GDM1 (cell line): ENCODE measurements around the gene FN3KRP.

Source experiments
- DNase-seq: peaks from one replicate; lab custom pipeline; 2025; lab: John Stamatoyannopoulos, UW

Gene FN3KRP

DNA sequence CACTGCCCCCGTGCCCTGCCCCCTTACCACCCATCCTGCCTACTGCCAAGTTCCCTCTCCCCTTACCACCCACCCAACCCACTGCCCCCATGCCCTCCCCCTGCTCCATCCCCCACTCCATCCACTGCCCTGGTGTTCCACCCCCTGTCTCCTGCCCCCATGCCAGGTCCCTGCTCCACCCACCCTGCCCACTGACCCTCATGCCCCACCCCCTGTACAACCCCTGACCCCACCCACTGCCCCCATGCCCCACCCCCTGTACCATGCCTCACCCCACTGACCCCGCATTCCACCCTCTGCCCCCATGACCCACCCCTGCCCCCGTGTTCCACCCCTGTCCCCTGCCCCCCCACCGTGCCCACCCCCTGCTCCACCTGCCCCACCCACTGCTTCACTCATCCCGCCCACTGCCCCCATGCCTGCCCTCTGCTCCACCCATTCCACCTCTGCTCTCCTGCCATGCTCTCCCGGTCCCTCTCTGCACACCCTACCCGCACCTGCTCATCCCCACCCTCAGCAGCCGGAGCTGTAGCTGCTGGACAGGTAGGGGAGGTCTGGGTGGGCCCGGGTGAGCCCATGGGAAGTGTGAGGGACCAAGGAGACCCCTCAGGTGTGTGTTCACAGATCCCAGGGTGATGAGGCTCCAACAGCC lies 7.4 kb upstream of the FN3KRP start:
- DNase-seq = no peak

DNA sequence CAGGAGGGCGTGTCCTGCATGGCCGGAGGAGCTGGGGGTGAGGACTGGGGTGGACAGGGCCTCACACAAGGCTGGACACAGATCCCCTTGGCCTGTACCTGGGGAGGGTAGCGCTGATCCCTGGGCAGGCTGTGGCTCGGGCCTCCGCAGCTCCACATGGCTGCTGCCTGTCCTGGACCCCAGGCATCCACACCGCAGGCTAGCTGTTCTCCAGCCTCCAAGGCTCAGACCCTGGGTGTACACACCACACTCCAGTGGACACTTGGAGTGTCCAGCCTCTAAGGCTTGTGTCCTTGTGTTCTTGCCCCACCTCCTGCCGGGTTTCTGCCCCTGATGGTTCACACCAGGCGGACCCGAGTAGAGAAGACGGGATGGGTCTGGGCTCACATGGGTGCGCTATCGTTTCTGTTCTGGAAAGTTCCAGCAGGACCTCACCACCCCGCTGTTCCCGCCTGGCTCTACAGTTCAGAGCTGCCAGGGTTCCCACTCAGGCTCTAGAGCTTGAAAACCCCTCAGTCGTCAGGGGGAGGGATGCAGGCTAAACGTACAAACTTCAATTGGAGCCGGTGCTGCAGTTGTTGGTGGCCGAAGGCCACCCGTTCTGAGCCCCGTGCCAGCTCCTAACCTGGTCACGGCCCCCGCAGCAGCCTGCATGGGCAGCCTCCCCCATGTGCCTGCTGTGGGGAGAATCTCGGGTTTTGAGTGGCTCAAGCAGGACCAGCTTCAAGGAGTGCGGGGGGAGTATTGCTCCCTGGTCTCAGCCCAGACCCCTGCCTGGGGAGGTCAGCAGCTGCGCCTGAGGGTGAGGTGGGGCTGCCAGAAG lies 6.6 kb upstream of the FN3KRP start:
- DNase-seq = no peak

DNA sequence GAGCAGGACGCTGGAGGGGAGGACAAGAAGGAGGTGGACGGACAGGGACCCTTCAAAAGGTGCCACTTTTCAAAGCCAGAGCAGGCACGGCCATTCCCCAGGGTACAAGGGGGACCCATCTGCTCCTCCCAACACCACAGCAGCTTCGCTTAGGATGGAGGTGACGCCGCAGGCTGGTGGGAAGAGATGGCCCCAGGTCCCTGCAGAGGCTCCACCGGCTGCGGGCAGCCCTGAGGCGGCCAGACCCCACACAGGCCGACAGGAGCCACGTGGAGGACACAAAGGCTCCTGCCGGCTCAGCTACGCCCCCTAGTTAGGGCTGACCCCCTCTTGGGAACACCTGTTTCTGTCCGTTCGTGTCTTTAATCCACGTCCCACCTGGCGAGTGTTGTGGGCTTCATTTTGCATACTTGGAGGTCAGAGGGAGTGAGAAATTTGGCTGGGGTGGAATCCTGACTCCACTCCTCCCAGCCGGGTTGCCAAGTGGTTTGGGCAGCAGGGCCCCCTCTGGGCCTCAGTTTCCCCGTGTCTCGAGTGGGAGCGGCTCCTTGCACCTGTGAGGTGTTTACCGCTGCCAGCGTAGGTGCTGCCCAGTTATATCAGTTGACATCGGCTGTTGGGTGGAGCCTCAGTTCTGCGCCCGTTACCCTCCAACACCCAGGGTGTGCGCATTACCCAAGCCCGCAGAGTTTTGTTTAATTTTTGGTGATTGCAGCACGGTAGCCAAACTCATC lies 5.8 kb upstream of the FN3KRP start:
- no peak for DNase-seq

DNA sequence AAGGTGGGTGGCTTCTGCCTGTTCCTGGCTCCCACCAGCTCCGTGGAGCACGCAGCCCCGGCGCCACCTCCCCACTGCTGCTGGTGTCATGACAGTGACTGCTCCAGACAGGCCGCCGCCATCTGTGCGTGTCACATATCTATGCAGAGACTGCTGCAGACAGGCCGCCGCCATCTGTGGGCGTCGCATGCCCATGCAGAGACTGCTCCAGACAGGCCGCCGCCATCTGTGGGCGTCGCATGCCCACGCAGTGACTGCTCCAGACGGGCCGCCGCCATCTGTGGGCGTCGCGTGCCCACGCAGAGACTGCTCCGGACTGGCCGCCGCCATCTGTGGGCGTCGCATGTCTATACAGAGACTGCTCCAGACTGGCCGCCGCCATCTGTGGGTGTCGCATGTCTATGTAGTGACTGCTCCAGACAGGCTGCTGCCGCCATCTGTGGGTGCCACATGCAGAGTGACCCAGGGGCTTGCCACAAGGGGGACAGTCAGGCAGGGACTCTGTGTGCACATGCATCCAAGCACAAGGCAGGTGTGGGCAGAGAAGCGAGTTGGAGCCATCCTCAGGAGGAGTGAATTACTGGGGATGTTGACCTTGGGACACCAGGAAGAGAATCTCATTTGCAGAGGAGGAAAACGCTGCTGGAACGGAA lies 3.3 kb upstream of the FN3KRP start:
- DNase-seq = no peak

DNA sequence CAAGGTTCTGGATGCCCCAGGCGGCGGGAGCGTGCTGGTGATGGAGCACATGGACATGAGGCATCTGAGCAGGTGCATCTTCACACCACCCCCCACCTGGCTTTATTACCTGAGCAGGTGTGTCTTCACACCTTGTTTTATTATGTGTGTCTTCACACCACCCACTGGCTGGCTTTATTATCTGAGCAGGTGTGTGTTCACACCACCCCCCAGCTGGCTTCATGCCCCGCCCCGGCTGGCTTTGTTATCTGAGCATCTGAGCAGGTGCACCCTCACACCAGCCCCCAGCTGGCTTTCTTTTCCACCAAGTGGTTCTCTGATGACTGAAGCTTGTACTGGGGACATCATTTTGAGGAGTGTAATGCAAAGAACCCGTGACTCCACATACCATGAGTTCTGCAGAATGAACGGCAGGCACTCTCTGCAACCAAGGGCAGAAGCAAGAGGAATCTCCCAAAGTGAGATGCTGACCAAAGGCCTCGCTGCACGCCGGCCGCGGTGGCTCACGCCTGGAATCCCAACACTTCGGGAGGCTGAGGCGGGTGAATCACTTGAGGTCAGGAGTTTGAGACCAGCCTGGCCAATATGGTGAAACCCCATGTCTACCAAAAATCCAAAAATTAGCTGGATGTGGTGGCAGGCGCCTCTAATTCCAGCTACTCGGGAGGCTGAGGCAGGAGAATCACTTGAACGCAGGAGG lies 2.6 kb downstream of the FN3KRP start:
- no peak for DNase-seq

DNA sequence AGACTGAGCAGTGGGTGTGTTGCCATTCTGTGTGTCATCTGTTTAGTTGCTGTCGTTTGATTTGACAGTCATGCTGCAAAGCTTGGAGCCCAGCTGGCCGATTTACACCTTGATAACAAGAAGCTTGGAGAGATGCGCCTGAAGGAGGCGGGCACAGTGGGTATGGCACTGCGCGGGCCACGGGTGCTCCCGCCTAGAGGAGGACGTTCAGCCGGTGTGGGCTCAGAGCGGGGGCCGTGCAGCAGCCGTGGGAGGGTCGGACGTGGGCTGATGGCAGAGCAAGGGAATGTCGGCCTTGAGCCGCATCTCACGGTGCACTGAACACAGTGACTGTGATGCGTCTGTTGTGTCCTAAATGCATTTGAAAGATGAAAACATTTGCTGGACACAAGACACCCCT lies 3.7 kb downstream of the FN3KRP start:
- no peak for DNase-seq

DNA sequence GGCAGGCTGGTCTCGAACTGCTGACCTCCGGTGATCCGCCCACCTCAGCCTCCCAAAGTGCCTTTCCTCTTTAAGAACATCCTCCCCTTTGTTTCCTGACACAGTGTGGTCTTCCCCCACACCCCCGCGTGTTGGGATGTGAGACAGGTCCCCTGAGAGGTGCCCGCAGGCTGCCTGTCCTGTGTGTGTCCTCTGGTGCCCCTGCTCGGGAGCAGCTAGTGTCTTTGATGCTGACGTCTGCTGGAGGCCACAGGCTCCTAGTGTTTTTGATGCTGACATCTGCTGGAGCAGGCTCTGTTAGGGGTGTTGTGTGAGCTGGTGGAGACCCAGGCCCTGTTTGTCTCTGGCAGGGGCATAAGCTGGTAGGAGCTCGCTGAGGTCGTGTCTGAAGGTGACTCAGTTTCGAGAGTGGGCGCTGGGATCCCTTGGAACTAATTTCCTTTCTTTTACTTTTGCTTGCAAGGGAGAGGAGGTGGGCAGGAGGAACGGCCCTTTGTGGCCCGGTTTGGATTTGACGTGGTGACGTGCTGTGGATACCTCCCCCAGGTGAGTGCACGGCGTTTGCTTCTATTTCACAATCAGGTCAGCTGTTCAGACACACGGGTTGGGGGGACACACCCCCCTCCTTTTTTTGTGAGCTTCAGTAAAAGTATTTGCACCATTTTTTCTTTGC lies 6.0 kb downstream of the FN3KRP start:
- DNase-seq = no peak

DNA sequence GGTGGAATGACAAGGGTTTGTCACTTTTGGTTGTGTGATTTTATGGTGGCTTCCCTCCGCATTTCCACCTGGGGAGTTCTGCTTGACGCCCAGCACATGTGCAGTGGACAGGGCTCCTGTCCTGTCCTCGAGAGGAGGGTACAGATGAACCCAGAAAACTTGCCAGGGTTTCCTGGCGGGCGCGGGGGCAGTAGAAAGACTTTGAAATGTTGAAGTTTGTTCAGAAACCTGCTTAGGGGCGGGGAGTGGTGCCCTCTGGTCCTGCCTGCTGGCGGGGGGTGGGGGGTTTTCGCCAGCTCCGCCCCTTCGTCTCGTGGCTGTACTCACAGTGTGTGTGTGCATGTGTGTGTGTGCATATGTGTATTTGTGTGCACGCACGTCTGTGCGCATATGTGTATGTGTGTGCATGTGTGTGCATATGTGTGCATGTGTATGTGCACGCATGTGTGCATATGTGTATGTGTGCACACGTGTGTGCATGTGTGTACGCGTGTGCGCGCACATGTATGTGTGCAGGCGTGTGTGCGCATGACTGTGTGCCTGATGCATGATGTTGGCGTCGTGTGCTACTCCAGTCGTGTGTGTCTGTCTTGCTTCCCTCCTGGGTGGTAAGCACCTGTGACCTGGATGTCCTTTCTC lies 6.8 kb downstream of the FN3KRP start:
- no peak for DNase-seq

DNA sequence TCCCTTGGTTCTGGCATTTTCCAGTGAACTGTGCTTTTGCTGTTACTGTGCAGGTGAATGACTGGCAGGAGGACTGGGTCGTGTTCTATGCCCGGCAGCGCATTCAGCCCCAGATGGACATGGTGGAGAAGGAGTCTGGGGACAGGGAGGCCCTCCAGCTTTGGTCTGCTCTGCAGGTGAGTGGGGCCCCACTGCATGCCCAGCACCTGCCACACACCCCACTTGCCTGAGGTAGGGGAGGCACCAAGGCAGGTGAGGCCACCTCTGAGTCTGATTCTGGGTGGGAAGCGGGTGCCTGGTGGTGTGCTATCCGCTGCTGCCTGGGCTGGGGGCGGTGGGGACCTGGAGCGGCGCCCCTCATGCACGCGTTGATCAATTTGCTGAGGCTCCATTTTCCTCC lies 9.9 kb downstream of the FN3KRP start:
- DNase-seq = no peak

DNA sequence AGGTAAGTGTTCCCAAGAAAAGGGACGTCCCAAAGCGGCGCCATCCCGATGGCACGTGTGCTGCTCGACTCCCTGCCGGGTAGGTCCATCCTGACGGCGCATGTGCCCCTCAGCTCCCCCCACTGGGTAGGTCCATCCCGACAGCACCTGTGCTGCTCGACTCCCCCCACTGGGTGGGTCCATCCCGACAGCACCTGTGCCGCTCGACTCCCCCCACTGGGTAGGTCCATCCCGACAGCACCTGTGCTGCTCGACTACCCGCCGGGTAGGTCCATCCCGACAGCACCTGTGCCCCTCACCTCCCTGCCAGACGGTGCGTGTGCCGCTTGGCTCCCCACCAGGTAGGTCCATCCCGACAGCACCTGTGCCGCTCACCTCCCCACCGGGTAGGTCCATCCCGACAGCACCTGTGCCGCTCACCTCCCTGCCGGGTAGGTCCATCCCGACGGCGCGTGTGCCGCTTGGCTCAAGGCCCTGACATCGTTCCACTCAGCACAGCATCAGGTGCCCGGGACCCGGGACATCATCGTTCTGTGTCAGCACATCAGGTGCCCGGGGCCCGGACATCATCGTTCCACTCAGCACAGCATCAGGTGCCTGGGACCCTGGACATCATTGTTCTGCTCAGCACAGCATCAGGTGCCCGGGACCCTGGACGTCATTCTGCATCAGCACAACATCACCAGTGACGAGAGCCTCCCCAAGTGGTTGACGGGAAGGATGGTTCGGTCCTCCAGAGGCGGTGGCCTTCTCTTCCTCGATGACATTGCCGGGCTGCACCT lies 13.2 kb downstream of the FN3KRP start:
- no peak for DNase-seq

DNA sequence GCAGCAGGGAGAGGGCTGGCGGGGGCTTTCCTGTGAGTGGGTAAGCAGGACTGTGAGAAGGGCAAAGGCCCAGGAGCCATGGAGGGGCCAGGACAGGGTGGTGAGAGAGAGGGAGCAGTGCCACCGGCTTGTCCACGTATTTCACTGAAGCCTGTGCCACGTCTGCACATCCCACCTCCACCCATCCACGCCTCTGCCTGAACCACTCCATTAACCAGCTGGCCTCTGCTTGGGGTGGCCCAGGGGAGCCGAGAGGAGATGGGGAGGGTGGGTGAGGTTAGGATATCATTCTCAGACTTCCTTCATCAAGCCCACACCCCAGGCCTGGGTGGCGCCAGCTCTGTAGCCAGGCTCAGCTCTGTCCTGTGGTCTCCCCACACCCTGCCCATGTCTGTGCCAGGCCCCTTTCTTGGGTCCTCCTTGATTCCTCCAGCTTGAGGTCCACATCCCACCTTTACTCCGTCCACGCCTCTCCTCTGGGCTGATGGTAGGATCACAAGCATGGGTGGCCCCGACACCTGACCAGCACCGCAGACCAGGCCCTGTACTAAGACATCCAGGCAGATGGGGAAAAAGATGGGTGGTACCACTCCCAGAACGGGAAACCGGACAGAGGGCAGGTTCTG lies 15.7 kb downstream of the FN3KRP start:
- no peak for DNase-seq

DNA sequence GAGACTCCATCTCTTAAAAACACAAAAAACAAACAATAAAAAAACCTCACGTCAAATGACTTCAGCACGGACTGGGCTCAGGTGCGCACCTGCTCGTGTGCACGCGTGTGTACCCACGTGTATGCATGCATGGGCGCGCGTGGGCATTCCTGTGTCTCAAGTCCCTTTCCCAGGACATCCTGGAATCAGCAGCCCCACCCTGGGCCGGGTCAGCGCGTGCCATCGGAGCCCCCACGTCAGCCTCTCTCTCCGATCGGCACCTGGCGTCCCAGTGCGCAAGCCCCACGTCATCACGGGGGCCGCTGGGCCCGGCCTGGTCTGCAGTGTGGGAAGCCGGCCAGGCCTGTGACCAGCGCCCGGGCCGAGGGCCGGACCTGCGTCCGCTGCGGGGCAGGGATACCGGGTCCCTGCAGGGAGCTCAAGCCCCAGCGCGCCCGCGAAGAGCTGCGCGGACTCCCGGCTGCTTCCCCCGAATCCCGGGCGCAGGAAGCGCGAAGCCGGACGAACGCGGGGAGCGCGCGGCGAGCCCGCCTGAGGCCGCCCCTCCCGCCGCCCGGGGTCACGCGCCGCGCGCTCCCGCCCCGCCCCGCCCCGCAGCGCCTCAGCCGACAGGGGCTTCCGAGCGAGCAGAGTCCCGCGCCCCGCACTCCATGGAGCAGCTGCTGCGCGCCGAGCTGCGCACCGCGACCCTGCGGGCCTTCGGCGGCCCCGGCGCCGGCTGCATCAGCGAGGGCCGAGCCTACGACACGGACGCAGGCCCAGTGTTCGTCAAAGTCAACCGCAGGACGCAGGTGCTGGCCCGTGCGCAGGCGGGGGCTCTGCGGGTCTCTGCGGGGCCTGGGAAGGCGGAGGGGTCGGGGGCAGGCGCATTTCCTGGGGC lies 18.7 kb downstream of the FN3KRP start, which contains the start of gene FN3K:
FN3K (plus strand) TSS at position 629 of the 880 bp plus-strand sequence; CDS start at position 651, 22 bp downstream.
- no peak for DNase-seq

DNA sequence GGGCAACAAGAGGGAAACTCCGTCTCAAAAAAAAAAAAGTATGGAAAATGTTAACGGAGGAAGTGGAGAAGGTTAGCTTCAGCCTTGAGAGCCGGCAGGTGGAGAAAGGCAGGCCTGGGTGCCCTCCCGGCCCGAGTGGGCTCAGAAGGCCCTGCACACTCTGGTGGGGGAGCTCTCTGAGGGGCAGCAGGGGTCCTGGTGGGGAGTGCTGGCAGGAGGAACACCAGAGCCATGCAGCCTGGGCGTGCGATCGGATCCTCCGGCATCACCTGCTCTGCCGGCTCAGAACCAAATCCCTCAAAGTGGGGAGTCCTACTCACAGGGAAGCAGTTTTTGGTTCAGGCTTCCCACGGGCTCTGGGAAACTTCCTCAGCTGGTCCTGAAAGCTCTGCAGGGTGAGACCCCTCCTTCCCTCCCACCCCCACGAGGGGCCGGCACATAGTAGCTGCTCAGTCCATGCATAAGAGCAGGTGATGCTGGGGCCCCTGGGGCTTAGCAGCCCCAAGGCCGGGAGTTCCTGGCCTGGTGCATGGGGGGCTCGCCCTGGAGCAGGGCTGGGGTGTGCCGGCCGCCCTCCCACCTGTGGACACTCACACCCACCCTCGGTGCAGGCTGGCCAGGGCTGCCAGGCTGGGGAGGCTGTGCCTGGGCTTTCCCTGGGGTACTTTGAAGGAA lies 20.1 kb downstream of the FN3KRP start:
- DNase-seq = no peak

DNA sequence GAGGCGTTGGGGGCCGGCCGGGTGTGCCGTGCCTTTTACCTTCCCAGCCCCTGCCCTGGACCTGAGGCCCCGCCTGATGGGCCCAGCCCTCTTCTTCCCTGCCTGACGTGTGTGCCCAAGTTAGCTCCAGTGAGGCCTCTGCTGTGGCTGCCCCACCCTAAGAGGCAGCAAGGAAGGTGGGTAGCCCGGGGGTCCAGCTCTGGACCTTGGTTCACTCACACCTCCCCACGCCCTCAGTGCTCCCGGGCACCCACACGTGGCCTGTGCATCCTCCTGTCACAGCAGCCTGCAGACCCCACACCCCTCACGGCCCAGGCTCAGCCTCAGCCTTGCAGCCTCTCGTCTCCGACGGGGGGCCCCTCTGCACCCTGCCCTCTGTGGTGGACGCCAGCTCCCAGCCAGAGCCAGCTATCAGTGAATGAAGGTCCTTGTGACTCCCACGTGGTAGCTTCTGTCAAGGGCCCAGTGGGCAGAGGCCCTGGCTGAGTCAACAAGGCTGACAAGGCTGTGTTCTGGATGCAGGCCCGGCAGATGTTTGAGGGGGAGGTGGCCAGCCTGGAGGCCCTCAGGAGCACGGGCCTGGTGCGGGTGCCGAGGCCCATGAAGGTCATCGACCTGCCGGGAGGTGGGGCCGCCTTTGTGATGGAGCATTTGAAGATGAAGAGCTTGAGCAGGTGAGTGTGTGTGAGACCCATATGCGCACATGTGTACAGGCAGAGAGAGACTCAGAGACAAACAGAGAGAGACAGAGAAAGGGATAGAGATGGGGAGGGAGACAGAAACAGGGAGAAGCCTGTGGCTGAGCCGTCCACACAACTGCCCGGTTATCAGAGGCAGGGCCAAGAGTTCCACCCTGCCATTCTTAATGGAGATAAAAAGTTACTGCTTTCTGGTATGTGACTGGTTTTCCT lies 21.7 kb downstream of the FN3KRP start:
- no peak for DNase-seq

DNA sequence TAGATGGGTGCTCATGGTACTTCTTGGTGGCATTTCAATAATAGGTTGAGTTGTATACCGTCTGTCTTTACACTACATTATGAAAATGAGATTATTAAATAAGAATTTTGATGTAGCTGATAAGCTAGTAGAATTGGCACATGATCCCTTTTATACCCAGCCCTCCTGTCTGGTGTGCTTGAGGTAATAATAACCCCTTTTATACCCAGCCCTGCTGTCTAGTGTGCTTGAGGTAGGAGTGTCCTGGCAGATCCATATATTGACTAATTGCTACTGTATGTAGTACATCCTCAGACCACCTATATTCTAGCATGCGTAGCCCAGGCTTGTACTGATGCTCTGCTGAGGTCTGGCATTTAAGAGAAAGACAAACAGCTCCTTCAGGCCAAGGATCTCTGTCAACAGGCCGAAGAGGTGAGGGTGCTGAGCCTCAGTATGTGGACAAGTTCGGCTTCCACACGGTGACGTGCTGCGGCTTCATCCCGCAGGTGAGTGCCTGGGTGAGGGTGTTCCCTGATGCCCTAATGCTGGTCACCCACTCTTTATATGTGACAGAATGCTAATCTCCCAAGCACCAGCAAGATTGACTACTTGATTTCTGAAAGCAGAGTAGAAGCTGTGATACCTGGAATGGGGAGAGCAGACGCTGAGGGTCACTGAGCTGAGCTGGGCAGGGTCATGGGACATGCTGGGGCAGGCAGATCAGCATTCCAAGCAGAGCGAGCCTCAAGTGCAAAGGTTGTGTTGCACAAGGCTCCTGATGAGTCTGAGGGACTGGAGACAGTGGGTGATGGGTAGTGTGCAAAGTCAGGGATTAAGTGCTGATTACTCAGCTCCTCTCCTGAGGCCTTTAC lies 24.6 kb downstream of the FN3KRP start:
- DNase-seq = no peak
